ENCODE results near the gene DUSP8.

- TF ChIP-seq CTCF (IDR thresholded peaks at IDR 0.05) (no peak), ZFX (IDR thresholded peaks at IDR 0.05; ENCODE audit: borderline replicate concordance) (no peak)
Observed at GRCh38 chr11:1547467-1548098, 24.5 kb downstream of the DUSP8 start.

Measured in 22Rv1 (cell line).